PFSK-1 (cell line): ENCODE results near the gene CD274.

Source experiments
- FOXP2 ChIP-seq: optimal IDR thresholded peaks from 2 replicates; pipeline ENCODE3; 2011; ENCODE audit warnings: borderline replicate concordance, control low read depth, inconsistent platforms; ENCODE audit not compliant: insufficient read depth; ENCODE audit errors: extremely low read length, extremely low read depth
- POLR2AphosphoS5 ChIP-seq: IDR thresholded peaks from 2 replicates; pipeline ENCODE4 v1.6.1; 2012; ENCODE audit warnings: low read depth, mild to moderate bottlenecking, control low read depth, low read length, moderate library complexity
- SIN3A ChIP-seq: IDR thresholded peaks from 2 replicates; pipeline ENCODE4 v1.6.1; 2012; ENCODE audit warnings: mild to moderate bottlenecking, low read length, moderate library complexity, borderline replicate concordance; ENCODE audit not compliant: insufficient read depth
- TAF1 ChIP-seq: IDR thresholded peaks from 2 replicates; pipeline ENCODE4 v1.6.1; 2012; ENCODE audit warnings: low read length, control low read depth, borderline replicate concordance; ENCODE audit not compliant: insufficient read depth
- TF ChIP-seq, protein P1 (sequence below), 2 experiments: IDR thresholded peaks; 2 replicates each; pipeline versions ENCODE4 v1.6.1 to v1.8.0; 2011 to 2012; ENCODE audit warnings: low read depth in 2 of 2, low read length in 2 of 2, control low read depth in 1 of 2, inconsistent platforms in 1 of 2, mild to moderate bottlenecking in 1 of 2, moderate library complexity in 1 of 2; ENCODE audit not compliant: insufficient read depth in 1 of 2

Gene CD274

DNA sequence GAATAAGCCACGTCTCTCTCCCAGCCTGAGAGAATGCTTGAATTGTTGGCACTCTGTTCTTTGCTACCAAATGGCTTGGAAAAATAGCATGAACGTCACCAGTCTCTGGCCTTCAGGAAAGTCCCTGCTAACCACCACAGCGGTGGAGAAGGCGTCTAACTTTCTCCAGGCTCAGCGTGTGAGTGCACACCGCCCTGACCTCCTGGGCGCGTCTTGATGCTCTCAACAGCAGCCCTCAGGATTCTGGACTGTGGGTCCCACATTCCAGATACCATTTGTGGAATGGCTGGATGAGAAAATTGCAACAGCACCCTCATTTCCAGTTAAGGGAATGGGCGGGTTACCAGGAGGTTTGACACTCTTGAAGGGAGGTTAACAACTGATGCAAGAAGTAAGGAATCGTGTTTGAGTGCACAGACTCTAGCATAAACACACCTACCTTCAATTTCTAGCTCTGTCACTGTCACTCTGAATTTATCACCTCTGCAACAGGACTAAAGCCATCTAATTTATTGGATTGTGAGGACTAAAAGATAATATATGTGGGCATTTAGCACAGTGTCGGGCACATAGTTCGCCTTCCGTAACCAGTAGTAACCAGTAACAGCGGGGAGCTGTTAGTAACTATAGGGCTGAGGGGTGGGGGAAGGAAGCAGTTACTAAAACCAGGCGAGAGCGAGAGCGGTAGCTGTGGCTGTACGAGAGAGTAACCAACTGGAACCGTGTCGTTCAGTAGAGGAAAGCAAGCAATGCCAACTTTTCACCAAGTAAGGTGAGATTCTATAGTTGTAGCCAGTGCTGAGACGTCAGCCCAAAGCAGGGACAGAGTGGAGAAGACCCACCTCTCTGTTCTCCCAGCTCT is 11.8 kb upstream of the CD274 start:
- TF ChIP-seq SIN3A: no peak
- no peak for TF ChIP-seq POLR2AphosphoS5
- no peak for TF ChIP-seq TAF1
- TF ChIP-seq, protein P1, sequence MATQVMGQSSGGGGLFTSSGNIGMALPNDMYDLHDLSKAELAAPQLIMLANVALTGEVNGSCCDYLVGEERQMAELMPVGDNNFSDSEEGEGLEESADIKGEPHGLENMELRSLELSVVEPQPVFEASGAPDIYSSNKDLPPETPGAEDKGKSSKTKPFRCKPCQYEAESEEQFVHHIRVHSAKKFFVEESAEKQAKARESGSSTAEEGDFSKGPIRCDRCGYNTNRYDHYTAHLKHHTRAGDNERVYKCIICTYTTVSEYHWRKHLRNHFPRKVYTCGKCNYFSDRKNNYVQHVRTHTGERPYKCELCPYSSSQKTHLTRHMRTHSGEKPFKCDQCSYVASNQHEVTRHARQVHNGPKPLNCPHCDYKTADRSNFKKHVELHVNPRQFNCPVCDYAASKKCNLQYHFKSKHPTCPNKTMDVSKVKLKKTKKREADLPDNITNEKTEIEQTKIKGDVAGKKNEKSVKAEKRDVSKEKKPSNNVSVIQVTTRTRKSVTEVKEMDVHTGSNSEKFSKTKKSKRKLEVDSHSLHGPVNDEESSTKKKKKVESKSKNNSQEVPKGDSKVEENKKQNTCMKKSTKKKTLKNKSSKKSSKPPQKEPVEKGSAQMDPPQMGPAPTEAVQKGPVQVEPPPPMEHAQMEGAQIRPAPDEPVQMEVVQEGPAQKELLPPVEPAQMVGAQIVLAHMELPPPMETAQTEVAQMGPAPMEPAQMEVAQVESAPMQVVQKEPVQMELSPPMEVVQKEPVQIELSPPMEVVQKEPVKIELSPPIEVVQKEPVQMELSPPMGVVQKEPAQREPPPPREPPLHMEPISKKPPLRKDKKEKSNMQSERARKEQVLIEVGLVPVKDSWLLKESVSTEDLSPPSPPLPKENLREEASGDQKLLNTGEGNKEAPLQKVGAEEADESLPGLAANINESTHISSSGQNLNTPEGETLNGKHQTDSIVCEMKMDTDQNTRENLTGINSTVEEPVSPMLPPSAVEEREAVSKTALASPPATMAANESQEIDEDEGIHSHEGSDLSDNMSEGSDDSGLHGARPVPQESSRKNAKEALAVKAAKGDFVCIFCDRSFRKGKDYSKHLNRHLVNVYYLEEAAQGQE (IDR thresholded peaks at IDR 0.05; ENCODE audit: insufficient read depth in 1 of 2, low read depth in 2 of 2, low read length in 2 of 2): no peak
- TF ChIP-seq FOXP2: no peak

DNA sequence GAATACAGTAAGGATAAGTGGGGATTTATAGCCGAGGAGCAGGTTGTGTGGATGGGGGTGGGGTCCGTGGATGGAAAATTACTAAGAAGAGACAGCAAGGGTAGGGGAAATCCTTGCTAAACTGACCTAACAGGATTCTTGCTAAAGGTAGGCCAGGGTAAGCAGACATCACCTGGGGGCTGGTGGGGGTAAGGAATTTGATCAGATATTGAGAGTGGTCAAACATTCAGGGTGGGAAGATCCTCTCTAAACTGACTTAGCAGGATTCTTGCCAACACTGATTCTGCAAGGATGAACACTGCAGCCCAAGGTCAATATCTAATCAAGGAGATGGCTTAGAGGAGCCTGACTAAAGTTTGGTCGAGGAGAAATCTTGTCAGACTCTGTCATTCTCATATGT is 9.9 kb upstream of the CD274 start:
- TF ChIP-seq POLR2AphosphoS5 (no peak), FOXP2 (no peak), SIN3A (no peak), TAF1 (no peak)
- TF ChIP-seq, protein P1 (IDR thresholded peaks at IDR 0.05; ENCODE audit: insufficient read depth in 1 of 2, low read depth in 2 of 2, low read length in 2 of 2): no peak

DNA sequence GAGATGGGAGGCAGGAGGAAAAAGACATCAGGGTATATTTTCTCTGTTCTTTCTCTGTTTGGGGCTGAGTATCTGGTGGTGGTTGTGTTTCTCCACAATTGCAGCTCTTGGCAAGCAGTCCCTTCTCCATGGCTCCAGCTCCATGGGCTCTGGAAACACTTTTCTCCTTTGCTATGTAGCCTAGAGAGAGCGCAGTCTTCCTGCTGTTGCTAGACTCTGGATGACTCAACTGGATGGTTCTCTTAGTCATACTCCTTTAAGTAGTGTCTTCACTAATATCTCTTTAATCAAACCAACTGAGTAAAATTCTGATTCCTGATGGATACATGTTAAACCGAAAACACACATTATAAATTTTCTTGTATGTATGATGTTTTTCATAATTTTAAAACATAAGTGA is 9.3 kb upstream of the CD274 start:
- no peak for TF ChIP-seq POLR2AphosphoS5
- TF ChIP-seq SIN3A: no peak
- TF ChIP-seq, protein P1 (IDR thresholded peaks at IDR 0.05; ENCODE audit: insufficient read depth in 1 of 2, low read depth in 2 of 2, low read length in 2 of 2): no peak
- no peak for TF ChIP-seq TAF1
- no peak for TF ChIP-seq FOXP2

DNA sequence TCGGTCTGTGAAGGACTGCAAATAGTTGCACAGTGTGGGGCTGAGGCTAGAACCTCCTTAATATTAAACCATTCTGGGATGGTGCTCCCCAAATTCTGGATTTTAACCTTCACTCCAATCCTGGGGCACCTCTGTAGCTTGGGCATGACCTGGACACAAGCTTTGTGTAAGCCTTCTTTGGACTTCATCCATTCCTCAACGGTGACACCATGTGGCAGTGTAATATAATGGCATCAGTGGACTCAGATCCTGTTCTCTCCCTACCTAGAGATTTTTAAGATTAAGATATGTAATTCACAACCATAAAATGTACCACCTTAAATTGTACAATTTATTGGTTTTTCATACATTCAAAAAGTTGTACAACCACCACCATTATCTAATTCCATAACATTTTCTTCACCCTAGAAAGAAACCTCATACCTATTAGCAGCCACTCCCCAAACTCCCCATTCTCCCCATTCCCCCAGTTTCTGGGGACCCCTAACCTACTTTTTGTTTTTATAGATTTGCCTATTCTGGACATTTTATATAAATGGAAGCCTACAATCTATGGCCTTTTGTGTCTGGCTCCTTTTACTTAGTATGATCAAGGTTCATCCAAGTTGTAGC is 7.8 kb upstream of the CD274 start:
- TF ChIP-seq SIN3A: no peak
- no peak for TF ChIP-seq POLR2AphosphoS5
- no peak for TF ChIP-seq TAF1
- TF ChIP-seq, protein P1 (IDR thresholded peaks at IDR 0.05; ENCODE audit: insufficient read depth in 1 of 2, low read depth in 2 of 2, low read length in 2 of 2): no peak
- TF ChIP-seq FOXP2: no peak
